Neural cell (in vitro differentiated cells): Measurements from ENCODE around the gene SYNPO2. TPM values are rescaled to one million over a fixed set of nuclear protein-coding genes. Genes with fewer than 3 reads are reported as not detected.

Experiments used
- H2AFZ ChIP-seq: fragments of 200-600, 300-800 bp; sonication (generic), shearing (Covaris generic); 2 replicates; pipeline ENCODE4 v1.6.0; 2014; ENCODE audit warnings: low read depth, mild to moderate bottlenecking, antibody characterized with exemption, low read length, moderate library complexity
- H3F3A ChIP-seq: fragments of 200-600 bp; shearing (Covaris generic); 2 replicates; pipeline ENCODE4 v1.6.1; 2016; ENCODE audit warnings: mild to moderate bottlenecking, moderate library complexity, mixed read lengths, antibody characterized with exemption, low read length; ENCODE audit not compliant: insufficient read depth, poor library complexity, severe bottlenecking
- H3K27ac ChIP-seq: fragments of 200-600, 300-800 bp; sonication (generic), shearing (Covaris generic); 2 replicates; pipeline ENCODE4 v1.5.1; 2014; ENCODE audit warnings: mild to moderate bottlenecking, low read length, moderate library complexity
- H3K27me3 ChIP-seq: fragments of 300-800, 200-600 bp; sonication (generic), shearing (Covaris generic); 2 replicates; pipeline ENCODE4 v1.6.0; 2014; ENCODE audit warnings: mild to moderate bottlenecking, low read depth, low read length, moderate library complexity; ENCODE audit not compliant: insufficient read depth
- H3K36me3 ChIP-seq: fragments of 300-800, 200-600 bp; sonication (generic), shearing (Covaris generic); 2 replicates; pipeline ENCODE4 v1.5.1; 2014; ENCODE audit warnings: mild to moderate bottlenecking, antibody characterized with exemption, low read length, moderate library complexity; ENCODE audit not compliant: insufficient read depth
- H3K4me2 ChIP-seq: fragments of 300-800, 200-600 bp; sonication (generic), shearing (Covaris generic); 2 replicates; pipeline ENCODE4 v1.6.0; 2014; ENCODE audit warnings: mild to moderate bottlenecking, low read length
- H3K4me3 ChIP-seq: fragments of 300-800, 200-600 bp; sonication (generic), shearing (Covaris generic); 2 replicates; pipeline ENCODE4 v1.5.1; 2014; ENCODE audit warnings: mild to moderate bottlenecking, low read length, moderate library complexity
- H3K79me2 ChIP-seq: fragments of 200-600 bp; shearing (Covaris generic); replicated peaks from 2 replicates; pipeline ENCODE4 v1.6.0; 2014; ENCODE audit warnings: mild to moderate bottlenecking, low read length, moderate library complexity; ENCODE audit not compliant: insufficient read depth
- H3K9ac ChIP-seq: fragments of 300-800, 200-600 bp; sonication (generic), shearing (Covaris generic); 2 replicates; pipeline ENCODE4 v1.6.1; 2016; ENCODE audit warnings: mild to moderate bottlenecking, low read length, mixed read lengths
- H3K9me2 ChIP-seq: fragments of 200-600 bp; shearing (Covaris generic); 2 replicates; pipeline ENCODE4 v1.6.1; 2016; ENCODE audit warnings: mild to moderate bottlenecking, low read length, mixed read lengths; ENCODE audit not compliant: insufficient read depth
- H3K9me3 ChIP-seq: fragments of 200-600, 300-800 bp; sonication (generic), shearing (Covaris generic); 2 replicates; pipeline ENCODE4 v1.6.1; 2016; ENCODE audit warnings: mild to moderate bottlenecking, mixed run types, low read length, moderate library complexity, mixed read lengths
- H4K20me1 ChIP-seq: fragments of 200-600 bp; shearing (Covaris generic); 2 replicates; pipeline ENCODE4 v1.6.1; 2016; ENCODE audit warnings: mild to moderate bottlenecking, mixed run types; ENCODE audit not compliant: insufficient read depth
- EP300 ChIP-seq: fragments of 450-650 bp; conservative IDR thresholded peaks from 2 replicates; pipeline ENCODE4 v1.6.1; 2014; ENCODE audit warnings: antibody characterized with exemption, mild to moderate bottlenecking, moderate library complexity; ENCODE audit not compliant: poor library complexity, severe bottlenecking
- EZH2 ChIP-seq: fragments of 200-600, 300-800 bp; shearing (Covaris generic), sonication (generic); IDR thresholded peaks from 2 replicates; pipeline ENCODE4 v1.6.1; 2014; ENCODE audit warnings: antibody characterized with exemption, low read length, borderline replicate concordance, mild to moderate bottlenecking; ENCODE audit not compliant: insufficient read depth, poor library complexity, severe bottlenecking
- MXI1 ChIP-seq: fragments of 450-650 bp; conservative IDR thresholded peaks from 2 replicates; pipeline ENCODE4 v1.6.1; 2014; ENCODE audit warnings: antibody characterized with exemption, mild to moderate bottlenecking; ENCODE audit not compliant: poor library complexity, severe bottlenecking
- POLR2AphosphoS5 ChIP-seq: IDR thresholded peaks from 2 replicates; pipeline ENCODE4 v1.6.1; 2012
- RAD21 ChIP-seq: fragments of 450-650 bp; conservative IDR thresholded peaks from 2 replicates; pipeline ENCODE4 v1.6.1; 2014; ENCODE audit warnings: antibody characterized with exemption, mild to moderate bottlenecking, moderate library complexity
- REST ChIP-seq: IDR thresholded peaks from 2 replicates; pipeline ENCODE4 v1.6.1; 2012; ENCODE audit warnings: borderline replicate concordance
- SMC3 ChIP-seq: fragments of 450-650 bp; conservative IDR thresholded peaks from 2 replicates; pipeline ENCODE4 v1.6.1; 2014; ENCODE audit warnings: antibody characterized with exemption, mild to moderate bottlenecking, moderate library complexity; ENCODE audit not compliant: poor library complexity
- TAF1 ChIP-seq: IDR thresholded peaks from 2 replicates; pipeline ENCODE4 v1.6.1; 2012; ENCODE audit warnings: low read depth
- polyA plus RNA-seq: library from polyadenylated mRNA; depleted of rRNA; stranded (reverse); fragments of >200 nt; gene quantifications from 2 replicates; pipeline ENCODE4 v1.2.3, GENCODE V29; 2014
- TF ChIP-seq, protein P1 (sequence below): fragments of 450-650 bp; IDR thresholded peaks from 2 replicates; pipeline ENCODE4 v1.5.1; 2014; ENCODE audit warnings: antibody characterized with exemption, mild to moderate bottlenecking, moderate library complexity; ENCODE audit not compliant: poor library complexity, severe bottlenecking

SYNPO2 gene
- polyA plus RNA-seq, 1 donor from 2014 or later = 0.14 TPM

GRCh38 chr4:119039779-119040178 is 151.1 kb downstream of the SYNPO2 start:
- Histone ChIP-seq H2AFZ (no peak overlapping the region), H3K9me2 (no peaks in the 10 kb centered on the region), H3K4me2 (no peak overlapping the region), H3K36me3 (no peaks in the 10 kb centered on the region), H3K79me2 (no peaks in the 10 kb centered on the region), H3K27ac (no peak overlapping the region), H3K27me3 (no peaks in the 10 kb centered on the region), H3F3A (no peaks in the 10 kb centered on the region), H4K20me1 (no peaks in the 10 kb centered on the region), H3K9me3 (no peaks in the 10 kb centered on the region), H3K9ac (no peak overlapping the region), H3K4me3 (no peak overlapping the region)
- TF ChIP-seq, protein P1, sequence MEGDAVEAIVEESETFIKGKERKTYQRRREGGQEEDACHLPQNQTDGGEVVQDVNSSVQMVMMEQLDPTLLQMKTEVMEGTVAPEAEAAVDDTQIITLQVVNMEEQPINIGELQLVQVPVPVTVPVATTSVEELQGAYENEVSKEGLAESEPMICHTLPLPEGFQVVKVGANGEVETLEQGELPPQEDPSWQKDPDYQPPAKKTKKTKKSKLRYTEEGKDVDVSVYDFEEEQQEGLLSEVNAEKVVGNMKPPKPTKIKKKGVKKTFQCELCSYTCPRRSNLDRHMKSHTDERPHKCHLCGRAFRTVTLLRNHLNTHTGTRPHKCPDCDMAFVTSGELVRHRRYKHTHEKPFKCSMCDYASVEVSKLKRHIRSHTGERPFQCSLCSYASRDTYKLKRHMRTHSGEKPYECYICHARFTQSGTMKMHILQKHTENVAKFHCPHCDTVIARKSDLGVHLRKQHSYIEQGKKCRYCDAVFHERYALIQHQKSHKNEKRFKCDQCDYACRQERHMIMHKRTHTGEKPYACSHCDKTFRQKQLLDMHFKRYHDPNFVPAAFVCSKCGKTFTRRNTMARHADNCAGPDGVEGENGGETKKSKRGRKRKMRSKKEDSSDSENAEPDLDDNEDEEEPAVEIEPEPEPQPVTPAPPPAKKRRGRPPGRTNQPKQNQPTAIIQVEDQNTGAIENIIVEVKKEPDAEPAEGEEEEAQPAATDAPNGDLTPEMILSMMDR = peak; percentile 13
- no peak for TF ChIP-seq REST

- no peaks in the 10 kb centered on the region for H4K20me1 ChIP-seq
- H3K27me3 ChIP-seq = no peaks in the 10 kb centered on the region
- no peak overlapping the region for H3K9ac ChIP-seq
- no peaks in the 10 kb centered on the region for H3K36me3 ChIP-seq
- no peaks in the 10 kb centered on the region for H3K79me2 ChIP-seq
- no peak overlapping the region for H2AFZ ChIP-seq
- H3K4me3 ChIP-seq = no peak overlapping the region
- no peaks in the 10 kb centered on the region for H3K9me3 ChIP-seq
- no peak overlapping the region for H3K4me2 ChIP-seq
- H3K9me2 ChIP-seq = no peaks in the 10 kb centered on the region
- H3F3A ChIP-seq = no peaks in the 10 kb centered on the region
- H3K27ac ChIP-seq = no peak overlapping the region
- TF ChIP-seq MXI1 (no peak), EZH2 (no peak), SMC3 (no peak), POLR2AphosphoS5 (no peak), RAD21 (no peak), EP300 (no peak), REST (no peak), TAF1 (no peak)
These were observed 151.6 kb downstream of the SYNPO2 start for GRCh38 chr4:119040261-119040660.
